GM21423 (cell line): Measurements from ENCODE around the gene KASH5.
A peak's percentile ranks its signal among the peaks of the same experiment; 100 is the strongest.
"Not testable (repeated sequence)": the region's sequence is repeated elsewhere in the genome, so short reads cannot be mapped to it uniquely, and the experiment has no call there.

Experiments
- ATAC-seq: cut with Tn5 transposase; IDR thresholded peaks from one replicate; pipeline ENCODE4 v1.9.1; 2021; ENCODE audit warnings: mild to moderate bottlenecking, moderate library complexity; ENCODE audit not compliant: unreplicated experiment

Gene KASH5

GRCh38 chr19:49435670-49436069 lies 47.6 kb downstream of the KASH5 start:
- no peak for ATAC-seq

- no peak for ATAC-seq
Measured at GRCh38 chr19:49436381-49437017, 48.5 kb downstream of the KASH5 start.

DNA sequence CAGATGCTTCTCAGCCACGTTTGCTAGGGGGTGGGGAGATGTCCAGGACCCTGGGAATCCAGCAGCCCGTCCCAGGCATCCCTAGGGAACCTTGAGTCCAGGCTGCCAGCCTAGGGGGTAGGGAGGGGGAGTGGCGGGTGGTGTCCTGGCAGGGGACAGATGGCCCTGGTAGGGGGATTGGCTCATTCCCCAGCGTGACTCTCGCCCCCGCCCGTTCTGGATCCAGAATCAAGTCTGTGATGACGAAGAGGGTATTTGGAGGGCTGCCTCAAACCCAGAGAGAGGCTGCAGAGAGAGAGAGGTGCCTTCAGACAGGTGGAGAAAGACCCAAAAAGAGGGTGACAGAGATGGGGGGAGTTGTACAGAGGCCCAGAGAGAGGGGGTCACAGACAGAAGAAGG lies 49.2 kb downstream of the KASH5 start:
- ATAC-seq, result no peak

DNA sequence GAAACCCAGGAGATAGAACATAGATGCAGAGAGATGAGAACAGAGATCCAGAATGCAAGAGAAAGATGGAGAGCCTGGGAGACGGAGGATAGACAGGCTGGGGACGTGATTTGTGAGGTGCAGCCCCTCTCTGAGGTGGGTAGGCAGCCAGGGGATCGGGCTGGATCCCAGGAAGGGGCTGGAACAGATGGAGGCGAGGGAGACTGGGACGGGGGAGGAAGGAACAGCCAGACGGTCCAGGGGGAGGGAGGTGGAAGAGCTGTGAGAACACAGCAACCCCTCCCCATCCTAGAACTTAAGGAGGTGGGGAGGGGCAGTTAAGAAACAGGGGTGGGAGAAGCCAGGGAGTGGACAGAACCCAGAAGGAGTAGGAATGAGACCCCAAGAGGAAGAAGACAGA lies 50.2 kb downstream of the KASH5 start:
- ATAC-seq, result no peak

DNA sequence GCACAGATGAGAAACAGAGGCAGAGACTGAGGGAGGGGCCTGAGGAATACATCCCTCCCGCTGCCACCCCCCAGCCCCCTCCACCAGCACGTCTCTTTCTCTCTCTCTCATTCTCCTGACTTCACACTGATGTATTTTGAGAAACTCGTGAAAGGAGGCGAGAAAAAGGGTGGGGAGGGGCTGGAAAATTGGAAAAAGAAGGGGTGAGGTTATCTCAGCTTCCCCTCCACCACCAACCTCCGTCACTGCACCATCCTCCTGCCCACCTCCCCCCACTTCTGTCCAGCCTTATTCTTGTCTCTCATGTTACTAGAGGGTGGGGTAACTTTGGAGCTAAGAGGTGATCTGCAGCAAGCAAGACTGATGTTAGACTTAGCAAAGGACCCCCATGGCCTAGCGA lies 51.8 kb downstream of the KASH5 start:
- no peak for ATAC-seq

- ATAC-seq, result no peak
Measured at GRCh38 chr19:49440439-49441209, 52.6 kb downstream of the KASH5 start.

DNA sequence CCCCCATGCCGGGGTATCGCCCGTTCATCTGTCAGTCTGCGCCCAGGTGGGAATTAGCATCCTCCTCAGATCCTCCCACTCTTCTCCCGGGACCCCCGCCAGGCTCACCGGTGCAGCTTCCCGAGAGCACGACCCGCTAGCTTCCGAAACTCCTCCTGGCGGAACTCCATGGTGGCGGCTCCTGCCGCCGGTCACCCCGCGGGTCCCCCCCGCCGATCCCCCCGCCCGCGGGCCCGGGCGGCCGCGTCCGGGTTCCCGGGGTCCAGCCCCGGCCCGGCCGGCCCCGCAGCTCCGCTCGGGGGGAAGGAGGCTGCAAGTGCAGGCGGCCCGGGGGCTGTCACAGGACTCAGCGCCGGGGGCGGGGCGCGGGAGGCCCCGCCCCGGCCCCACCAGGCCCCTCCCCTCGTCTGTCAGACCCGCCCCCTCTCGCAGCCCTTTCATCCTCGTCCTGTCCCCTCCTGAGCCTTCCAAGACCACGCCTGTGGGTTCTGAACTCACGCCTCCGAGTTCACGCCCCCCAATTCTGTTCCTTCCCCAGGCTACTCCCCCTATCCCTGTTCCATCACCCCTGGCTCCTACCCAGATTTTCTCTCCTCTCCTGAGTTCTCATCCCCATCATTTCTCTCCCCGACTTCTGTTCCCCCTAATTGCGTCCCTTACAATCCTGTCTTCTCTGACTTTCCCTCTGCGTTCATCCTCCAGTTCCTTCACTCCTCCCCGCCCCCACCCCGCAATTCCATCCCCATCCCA lies 53.3 kb downstream of the KASH5 start, which contains the start of gene SLC17A7:
Gene SLC17A7, minus strand, starts transcription at position 318 of the 750 bp plus-strand sequence. Its CDS starts 148 bp downstream, at position 170.
- no peak for ATAC-seq

- no peak for ATAC-seq
Measured at GRCh38 chr19:49441960-49442350, 53.9 kb downstream of the KASH5 start.

- ATAC-seq, result no peak
Measured at GRCh38 chr19:49442354-49442753, 54.3 kb downstream of the KASH5 start.

DNA sequence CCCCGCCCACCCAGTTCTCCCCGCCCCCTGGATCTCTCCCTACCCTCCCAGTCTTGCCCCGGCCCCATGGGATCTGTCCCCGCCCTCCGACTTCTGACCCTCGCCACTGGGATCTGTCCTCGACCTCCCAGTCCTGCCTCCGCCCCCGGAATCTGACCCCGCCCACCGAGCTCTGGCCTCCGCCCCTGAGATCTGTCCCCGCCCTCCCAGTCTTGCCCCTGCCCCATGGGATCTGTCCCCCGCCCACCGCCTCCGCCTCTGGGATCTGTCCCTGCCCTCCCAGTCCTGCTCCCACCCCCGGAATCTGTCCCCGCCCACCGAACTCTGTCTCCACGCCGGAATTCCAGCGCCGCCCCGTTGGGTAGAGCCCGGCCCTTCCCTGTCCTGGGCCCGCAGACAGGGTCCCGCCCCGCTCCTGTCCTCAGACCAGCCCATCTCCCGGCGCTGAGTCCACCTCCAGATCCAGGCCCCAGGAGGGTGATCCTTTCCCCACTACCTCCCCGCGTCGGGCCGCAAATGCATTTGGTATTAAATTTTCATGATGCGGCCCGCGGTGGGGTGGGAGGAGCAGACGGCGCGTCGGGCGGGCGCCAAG lies 54.8 kb downstream of the KASH5 start:
- no peak for ATAC-seq

- ATAC-seq, result peak; percentile 86
Measured at GRCh38 chr19:49443366-49444099, 55.5 kb downstream of the KASH5 start.

- not testable (repeated sequence) for ATAC-seq
Measured at GRCh38 chr19:49444100-49444700, 56.2 kb downstream of the KASH5 start.

DNA sequence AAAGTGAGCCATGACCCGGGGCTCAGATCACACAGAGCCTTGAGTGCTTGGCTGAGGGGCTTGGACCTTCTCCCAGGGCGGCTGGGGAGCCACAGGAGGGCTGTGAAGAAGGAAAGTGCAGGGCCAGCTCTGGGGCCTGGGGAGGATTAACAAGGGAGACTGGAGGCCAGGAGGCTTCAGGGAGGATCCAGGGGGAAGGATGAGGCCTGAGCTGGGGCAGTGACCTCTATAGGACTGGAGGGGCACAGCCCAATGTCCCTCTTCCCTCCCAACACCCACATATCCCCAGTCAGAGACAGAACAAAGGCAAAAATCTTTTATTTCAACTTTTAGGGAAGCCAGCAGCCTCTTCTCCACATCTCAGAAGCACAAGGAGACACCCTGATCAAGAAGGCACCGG lies 57.9 kb downstream of the KASH5 start:
- no peak for ATAC-seq

- no peak for ATAC-seq
Measured at GRCh38 chr19:49447485-49448431, 59.7 kb downstream of the KASH5 start.

DNA sequence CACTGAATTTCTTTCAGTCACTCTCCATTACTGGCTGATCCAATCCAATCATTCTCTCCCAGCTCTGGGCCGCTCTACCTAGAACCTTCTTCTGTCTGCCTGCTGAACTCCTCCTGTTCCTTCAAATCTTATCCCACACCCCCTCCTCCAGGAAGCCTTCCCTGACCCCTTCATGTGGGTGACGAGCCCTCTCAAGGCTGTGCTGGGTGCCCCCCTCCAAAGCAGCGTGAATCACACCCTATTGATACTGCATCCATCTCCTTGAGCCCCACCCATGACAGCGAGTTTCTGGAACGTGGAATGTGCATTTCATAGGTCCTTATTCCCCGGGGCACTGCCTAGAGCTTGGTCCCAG lies 60.4 kb downstream of the KASH5 start:
- no peak for ATAC-seq

- no peak for ATAC-seq
Measured at GRCh38 chr19:49450405-49450804, 62.4 kb downstream of the KASH5 start.

- ATAC-seq, result peak; percentile 54
Measured at GRCh38 chr19:49451430-49452181, 63.6 kb downstream of the KASH5 start, which contains the start of gene PIH1D1. Gene PIH1D1, minus strand, starts transcription at chr19:49451814. Its CDS starts 240 bp downstream, at chr19:49451574.

- ATAC-seq, result peak; percentile 83
Measured at GRCh38 chr19:49453013-49453756, 65.1 kb downstream of the KASH5 start, which contains the start of gene ALDH16A1. Gene ALDH16A1, plus strand, starts transcription at chr19:49453225. Its CDS starts 107 bp downstream, at chr19:49453332.
